ENCODE measurements around the gene ANKLE1.
"Not testable (repeated sequence)": the region's sequence is repeated elsewhere in the genome, so short reads cannot be mapped to it uniquely, and the experiment has no call there.

DNA sequence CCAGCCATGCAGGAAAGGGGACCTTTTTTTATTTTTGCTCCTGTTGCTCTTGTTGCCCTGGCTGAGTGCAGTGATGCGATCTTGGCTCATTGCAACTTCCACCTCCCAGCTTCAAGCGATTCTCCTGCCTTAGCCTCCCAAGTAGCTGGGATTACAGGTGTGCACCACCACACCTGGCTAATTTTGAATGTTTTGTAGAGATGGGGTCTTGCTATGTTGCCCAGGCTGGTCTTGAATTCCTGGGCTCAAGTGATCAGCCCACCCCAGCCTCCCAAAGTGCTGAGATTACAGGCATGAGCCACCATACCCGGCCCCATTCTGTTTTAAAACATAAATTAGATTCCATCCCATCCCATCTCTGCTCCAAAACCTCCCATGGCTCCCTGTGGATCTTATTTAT, 6.8 kb upstream of the ANKLE1 start:
- TF ChIP-seq, protein P1, sequence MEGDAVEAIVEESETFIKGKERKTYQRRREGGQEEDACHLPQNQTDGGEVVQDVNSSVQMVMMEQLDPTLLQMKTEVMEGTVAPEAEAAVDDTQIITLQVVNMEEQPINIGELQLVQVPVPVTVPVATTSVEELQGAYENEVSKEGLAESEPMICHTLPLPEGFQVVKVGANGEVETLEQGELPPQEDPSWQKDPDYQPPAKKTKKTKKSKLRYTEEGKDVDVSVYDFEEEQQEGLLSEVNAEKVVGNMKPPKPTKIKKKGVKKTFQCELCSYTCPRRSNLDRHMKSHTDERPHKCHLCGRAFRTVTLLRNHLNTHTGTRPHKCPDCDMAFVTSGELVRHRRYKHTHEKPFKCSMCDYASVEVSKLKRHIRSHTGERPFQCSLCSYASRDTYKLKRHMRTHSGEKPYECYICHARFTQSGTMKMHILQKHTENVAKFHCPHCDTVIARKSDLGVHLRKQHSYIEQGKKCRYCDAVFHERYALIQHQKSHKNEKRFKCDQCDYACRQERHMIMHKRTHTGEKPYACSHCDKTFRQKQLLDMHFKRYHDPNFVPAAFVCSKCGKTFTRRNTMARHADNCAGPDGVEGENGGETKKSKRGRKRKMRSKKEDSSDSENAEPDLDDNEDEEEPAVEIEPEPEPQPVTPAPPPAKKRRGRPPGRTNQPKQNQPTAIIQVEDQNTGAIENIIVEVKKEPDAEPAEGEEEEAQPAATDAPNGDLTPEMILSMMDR (conservative IDR thresholded peaks at IDR 0.05 in 1 of 2, IDR thresholded peaks at IDR 0.05 in 1 of 2; ENCODE audit: extremely low read depth in 1 of 2, insufficient read depth in 1 of 2, low read depth in 1 of 2, low read length in 2 of 2), result not testable (repeated sequence)
- TF ChIP-seq EZH2 (IDR thresholded peaks at IDR 0.05; ENCODE audit: borderline replicate concordance, low read length), result not testable (repeated sequence)

Measured in mammary epithelial cell (primary cell).